Measurements from ENCODE around the gene BTBD6. TPM values are rescaled to one million over a fixed set of nuclear protein-coding genes. Genes with fewer than 3 reads are reported as not detected.
"Not testable (repeated sequence)": the region's sequence is repeated elsewhere in the genome, so short reads cannot be mapped to it uniquely, and the experiment has no call there.

BTBD6 gene
- total RNA-seq, 2 donors from 2014 or later: 60.0 to 82.5 TPM

GRCh38 chr14:105271224-105271890, 23.0 kb downstream of the BTBD6 start:
- no peak overlapping the region for H3K27ac ChIP-seq
- DNase-seq (ENCODE audit: low spot score): no peak
- no peaks in the 10 kb centered on the region for H3K27me3 ChIP-seq (replicated peaks; ENCODE audit: insufficient read depth)
- 90% methylated on average over 22 of the region's 22 CpGs for WGBS
- H3K4me1 ChIP-seq (replicated peaks): peaks cover 3% of the 10 kb centered on the region
- H3K9me3 ChIP-seq: no peaks in the 10 kb centered on the region
- TF ChIP-seq, protein P1, sequence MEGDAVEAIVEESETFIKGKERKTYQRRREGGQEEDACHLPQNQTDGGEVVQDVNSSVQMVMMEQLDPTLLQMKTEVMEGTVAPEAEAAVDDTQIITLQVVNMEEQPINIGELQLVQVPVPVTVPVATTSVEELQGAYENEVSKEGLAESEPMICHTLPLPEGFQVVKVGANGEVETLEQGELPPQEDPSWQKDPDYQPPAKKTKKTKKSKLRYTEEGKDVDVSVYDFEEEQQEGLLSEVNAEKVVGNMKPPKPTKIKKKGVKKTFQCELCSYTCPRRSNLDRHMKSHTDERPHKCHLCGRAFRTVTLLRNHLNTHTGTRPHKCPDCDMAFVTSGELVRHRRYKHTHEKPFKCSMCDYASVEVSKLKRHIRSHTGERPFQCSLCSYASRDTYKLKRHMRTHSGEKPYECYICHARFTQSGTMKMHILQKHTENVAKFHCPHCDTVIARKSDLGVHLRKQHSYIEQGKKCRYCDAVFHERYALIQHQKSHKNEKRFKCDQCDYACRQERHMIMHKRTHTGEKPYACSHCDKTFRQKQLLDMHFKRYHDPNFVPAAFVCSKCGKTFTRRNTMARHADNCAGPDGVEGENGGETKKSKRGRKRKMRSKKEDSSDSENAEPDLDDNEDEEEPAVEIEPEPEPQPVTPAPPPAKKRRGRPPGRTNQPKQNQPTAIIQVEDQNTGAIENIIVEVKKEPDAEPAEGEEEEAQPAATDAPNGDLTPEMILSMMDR (IDR thresholded peaks at IDR 0.05): no peak
- TF ChIP-seq POLR2A (IDR thresholded peaks at IDR 0.05) (no peak), POLR2AphosphoS5 (IDR thresholded peaks at IDR 0.05) (no peak)
- no peaks in the 10 kb centered on the region for H3K36me3 ChIP-seq
- intact Hi-C loops (cut with DNase I): no loop called here
- no peak overlapping the region for H3K4me3 ChIP-seq

DNA sequence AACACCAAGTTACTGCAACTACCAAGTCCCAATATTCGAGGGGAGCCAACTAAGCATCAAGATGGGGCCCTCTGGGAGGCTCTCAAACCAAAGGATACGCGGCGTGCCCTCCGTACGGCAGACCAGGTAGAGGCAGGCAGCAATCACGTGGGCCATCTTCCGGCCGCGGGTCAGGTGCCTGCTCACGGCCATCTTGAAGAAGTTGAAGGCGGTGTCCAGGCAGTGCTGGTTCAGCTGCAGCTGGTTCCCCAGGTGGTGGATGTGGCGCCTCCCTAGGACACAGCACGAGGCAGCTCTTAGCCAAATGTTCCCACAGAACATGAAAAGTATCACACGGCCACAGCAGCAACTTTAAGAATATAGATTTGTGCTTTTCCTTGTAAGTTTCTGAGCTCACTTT, 24.3 kb downstream of the BTBD6 start:
- H3K27ac ChIP-seq: no peak overlapping the region

DNA sequence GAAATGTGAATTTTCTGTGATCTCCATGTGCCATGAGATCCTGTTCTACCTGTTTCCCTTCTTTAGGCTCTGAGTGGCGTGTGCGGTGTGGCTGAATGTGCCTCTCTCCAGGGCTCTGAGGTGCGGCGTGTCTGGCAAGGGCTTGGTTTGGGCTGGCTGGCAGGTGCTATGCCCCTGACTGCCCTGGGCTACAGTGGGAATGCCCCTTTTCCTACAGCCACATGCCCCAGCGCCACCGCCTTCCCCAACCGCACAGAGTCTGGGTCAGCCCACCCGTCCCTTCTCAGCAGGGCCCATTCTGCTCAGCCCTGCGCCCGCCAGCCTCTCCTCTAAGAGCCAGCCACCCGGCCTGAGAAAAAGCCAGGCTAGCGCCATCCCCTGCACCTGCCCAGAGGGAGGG, 24.7 kb downstream of the BTBD6 start:
- Histone ChIP-seq H3K9me3 (no peaks in the 10 kb centered on the region), H3K36me3 (no peaks in the 10 kb centered on the region), H3K4me3 (no peak overlapping the region), H3K4me1 (replicated peaks) (peaks cover 3% of the 10 kb centered on the region), H3K27ac (no peak overlapping the region), H3K27me3 (replicated peaks; ENCODE audit: insufficient read depth) (no peaks in the 10 kb centered on the region)
- TF ChIP-seq POLR2A (IDR thresholded peaks at IDR 0.05) (no peak), POLR2AphosphoS5 (IDR thresholded peaks at IDR 0.05) (peak; percentile 33)
- TF ChIP-seq, protein P1 (IDR thresholded peaks at IDR 0.05): no peak
- 56% methylated on average over 12 of the region's 12 CpGs for WGBS
- peak; percentile 43 for DNase-seq (ENCODE audit: low spot score)
- intact Hi-C loops (cut with DNase I): no loop called here

More for the DNA sequence above, 24.3 kb downstream of the BTBD6 start:
- 69% methylated on average over 15 of the region's 15 CpGs for WGBS
- TF ChIP-seq POLR2A (IDR thresholded peaks at IDR 0.05): no peak
- TF ChIP-seq POLR2AphosphoS5 (IDR thresholded peaks at IDR 0.05): no peak
- TF ChIP-seq, protein P1 (IDR thresholded peaks at IDR 0.05): no peak
- H3K27me3 ChIP-seq (replicated peaks; ENCODE audit: insufficient read depth): no peaks in the 10 kb centered on the region
- peaks cover 3% of the 10 kb centered on the region for H3K4me1 ChIP-seq (replicated peaks)
- DNase-seq (ENCODE audit: low spot score): no peak
- intact Hi-C loops (cut with DNase I): no loop called here
- no peaks in the 10 kb centered on the region for H3K9me3 ChIP-seq
- no peak overlapping the region for H3K4me3 ChIP-seq
- no peaks in the 10 kb centered on the region for H3K36me3 ChIP-seq

DNA sequence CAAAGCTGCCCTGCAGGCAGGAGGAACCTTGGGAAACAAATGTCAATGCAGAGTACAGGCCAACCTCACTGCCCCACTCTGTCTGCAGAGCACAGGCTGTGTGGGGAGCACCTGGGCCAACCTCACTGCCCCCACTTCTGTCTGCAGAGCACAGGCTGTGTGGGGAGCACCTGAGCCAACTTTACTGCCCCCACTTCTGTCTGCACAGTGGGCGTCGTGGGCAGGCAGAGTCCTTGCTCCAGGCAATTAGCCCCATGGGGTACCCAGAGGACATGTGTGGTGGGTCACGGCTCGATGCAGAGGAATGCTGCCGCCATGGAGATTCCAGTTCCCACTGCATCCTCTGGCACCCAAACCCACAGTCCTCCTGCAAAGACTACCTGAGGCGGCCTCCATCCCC, 26.3 kb downstream of the BTBD6 start:
- DNase-seq (ENCODE audit: low spot score): no peak
- no peaks in the 10 kb centered on the region for H3K27me3 ChIP-seq (replicated peaks; ENCODE audit: insufficient read depth)
- 87% methylated on average over 4 of the region's 6 CpGs for WGBS
- H3K27ac ChIP-seq: no peak overlapping the region
- no peaks in the 10 kb centered on the region for H3K9me3 ChIP-seq
- no peak for TF ChIP-seq POLR2AphosphoS5 (IDR thresholded peaks at IDR 0.05)
- TF ChIP-seq, protein P1 (IDR thresholded peaks at IDR 0.05): no peak
- no peak for TF ChIP-seq POLR2A (IDR thresholded peaks at IDR 0.05)
- H3K36me3 ChIP-seq: no peaks in the 10 kb centered on the region
- H3K4me3 ChIP-seq: no peak overlapping the region
- peaks cover 3% of the 10 kb centered on the region for H3K4me1 ChIP-seq (replicated peaks)
- intact Hi-C loops (cut with DNase I): no loop called here

DNA sequence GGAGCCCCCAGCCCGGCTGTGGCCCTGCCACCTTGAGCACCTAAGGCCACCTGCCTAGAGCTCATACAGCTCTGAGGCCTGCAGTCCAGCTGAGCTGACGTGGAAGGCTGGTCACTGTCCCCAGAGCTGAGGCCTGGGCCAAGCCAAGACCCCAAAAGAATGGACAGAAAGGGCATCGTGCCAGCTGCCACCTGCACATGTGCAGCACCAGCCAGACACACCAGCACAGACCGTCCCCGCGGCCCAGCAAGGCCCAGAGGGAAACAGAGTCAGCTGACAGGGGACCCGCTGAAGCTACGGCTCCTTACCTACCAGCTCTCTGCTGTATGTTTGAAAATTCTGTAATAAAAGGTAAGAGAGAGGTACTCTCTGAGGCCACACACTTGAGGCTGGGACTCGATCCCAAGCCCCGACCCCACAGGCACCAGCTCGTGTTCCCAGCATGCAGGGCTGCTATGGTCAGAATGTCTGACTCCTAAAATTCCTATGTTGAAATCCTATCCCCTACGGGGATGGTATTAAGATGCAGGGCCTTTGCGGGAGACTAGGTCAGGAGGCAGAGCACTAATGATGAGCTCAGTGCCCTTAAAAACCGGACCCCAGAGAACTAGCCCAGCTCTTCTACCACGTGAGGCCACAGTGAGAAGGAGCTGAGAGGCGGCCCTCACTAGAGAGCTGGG, 27.1 kb downstream of the BTBD6 start:
- 71% methylated on average over 16 of the region's 16 CpGs for WGBS
- DNase-seq (ENCODE audit: low spot score): no peak
- Histone ChIP-seq H3K36me3 (no peaks in the 10 kb centered on the region), H3K4me3 (no peak overlapping the region), H3K4me1 (replicated peaks) (peaks cover 3% of the 10 kb centered on the region), H3K9me3 (no peaks in the 10 kb centered on the region), H3K27ac (no peak overlapping the region), H3K27me3 (replicated peaks; ENCODE audit: insufficient read depth) (no peaks in the 10 kb centered on the region)
- intact Hi-C loops (cut with DNase I): no loop called here
- TF ChIP-seq POLR2AphosphoS5 (IDR thresholded peaks at IDR 0.05): no peak
- TF ChIP-seq, protein P1 (IDR thresholded peaks at IDR 0.05): no peak

DNA sequence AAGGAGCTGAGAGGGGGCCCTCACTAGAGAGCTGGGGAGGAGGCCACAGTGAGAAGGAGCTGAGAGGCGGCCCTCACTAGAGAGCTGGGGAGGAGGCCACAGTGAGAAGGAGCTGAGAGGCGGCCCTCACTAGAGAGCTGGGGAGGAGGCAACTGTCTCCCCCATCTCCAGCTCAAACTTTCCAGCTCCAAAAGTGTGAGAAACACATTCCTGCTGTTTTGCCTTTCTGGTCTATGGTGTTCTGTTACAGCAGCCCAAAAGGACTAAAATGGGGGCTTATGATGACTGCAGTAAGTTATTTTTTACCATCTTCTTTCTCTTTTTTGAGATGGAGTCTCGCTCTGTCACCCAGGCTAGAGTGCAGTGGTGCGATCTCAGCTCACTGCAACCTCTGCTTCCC, 29.1 kb downstream of the BTBD6 start:
- intact Hi-C loops (cut with DNase I); H3K4me1 ChIP-seq (replicated peaks); H3K9me3 ChIP-seq; H3K27me3 ChIP-seq (replicated peaks; ENCODE audit: insufficient read depth); H3K4me3 ChIP-seq; DNase-seq (ENCODE audit: low spot score); H3K36me3 ChIP-seq; H3K27ac ChIP-seq: not testable (repeated sequence)
- WGBS: 73% methylated on average over 4 of the region's 4 CpGs

Measured in prostate gland (tissue), 2 donors.